SU-DHL-6 (cell line): ENCODE results near the gene ZNF641.
"Not testable (repeated sequence)": the region's sequence is repeated elsewhere in the genome, so short reads cannot be mapped to it uniquely, and the experiment has no call there.

ENCODE experiments used
- H2AFZ ChIP-seq: fragments of 200-600 bp; sonication (generic); 2 replicates; pipeline ENCODE4 v1.6.1; 2014; ENCODE audit warnings: low read depth, mild to moderate bottlenecking, moderate library complexity, mixed read lengths, antibody characterized with exemption, low read length; ENCODE audit not compliant: severe bottlenecking
- H3F3A ChIP-seq: fragments of 200-600 bp; shearing (Covaris generic); 2 replicates; pipeline ENCODE4 v1.6.0; 2016; ENCODE audit warnings: antibody characterized with exemption, mild to moderate bottlenecking; ENCODE audit not compliant: insufficient read depth
- H3K27ac ChIP-seq: fragments of 200-600 bp; sonication (generic); 2 replicates; pipeline ENCODE4 v1.5.1; 2016; ENCODE audit warnings: low read depth, mild to moderate bottlenecking, low read length, moderate library complexity, mixed read lengths
- H3K27me3 ChIP-seq: fragments of 200-600 bp; sonication (generic), shearing (Covaris generic); 2 replicates; pipeline ENCODE4 v1.6.0; 2014; ENCODE audit warnings: mild to moderate bottlenecking, low read length
- H3K36me3 ChIP-seq: fragments of 200-600 bp; sonication (generic); 2 replicates; pipeline ENCODE4 v1.6.1; 2014; ENCODE audit warnings: mild to moderate bottlenecking, low read length, mixed read lengths
- H3K4me2 ChIP-seq: fragments of 300-600, 200-600 bp; shearing (Covaris generic), sonication (generic); 2 replicates; pipeline ENCODE4 v1.6.0; 2014; ENCODE audit warnings: low read length, low read depth, mild to moderate bottlenecking; ENCODE audit not compliant: poor library complexity, severe bottlenecking
- H3K4me3 ChIP-seq: fragments of 200-600 bp; sonication (generic); 2 replicates; pipeline ENCODE4 v1.5.1; 2014; ENCODE audit warnings: antibody characterized with exemption, low read length, mild to moderate bottlenecking, mixed read lengths; ENCODE audit not compliant: insufficient read depth, poor library complexity, severe bottlenecking
- H3K79me2 ChIP-seq: fragments of 200-600 bp; sonication (generic); 2 replicates; pipeline ENCODE4 v1.6.1; 2014; ENCODE audit warnings: mild to moderate bottlenecking, low read length, moderate library complexity; ENCODE audit not compliant: insufficient read depth
- H3K9ac ChIP-seq: fragments of 200-600 bp; sonication (generic); 2 replicates; pipeline ENCODE4 v1.7.0; 2014; ENCODE audit warnings: mild to moderate bottlenecking, low read length
- H3K9me2 ChIP-seq: fragments of 200-600 bp; sonication (generic); replicated peaks from 2 replicates; pipeline ENCODE4 v1.6.1; 2014; ENCODE audit warnings: low read length; ENCODE audit not compliant: insufficient read depth
- H3K9me3 ChIP-seq: fragments of 200-600 bp; sonication (generic); 2 replicates; pipeline ENCODE4 v1.6.1; 2014; ENCODE audit warnings: low read length, mixed read lengths; ENCODE audit not compliant: insufficient read depth
- H4K20me1 ChIP-seq: fragments of 200-600 bp; sonication (generic); 2 replicates; pipeline ENCODE4 v1.6.1; 2014; ENCODE audit warnings: low read depth, mild to moderate bottlenecking, antibody characterized with exemption, low read length, moderate library complexity, mixed read lengths
- EZH2phosphoT487 ChIP-seq: fragments of 200-600 bp; sonication (generic), shearing (Covaris generic); conservative IDR thresholded peaks from 2 replicates; pipeline ENCODE4 v1.6.1; 2018; ENCODE audit warnings: mild to moderate bottlenecking, antibody characterized with exemption, low read length, moderate library complexity, mixed read lengths
- TF ChIP-seq, protein P1 (sequence below): fragments of 200-600 bp; sonication (generic); IDR thresholded peaks from one replicate; pipeline ENCODE4 v1.5.1; 2017; ENCODE audit warnings: antibody characterized with exemption, mild to moderate bottlenecking, low read length, moderate library complexity; ENCODE audit not compliant: insufficient read depth, poor library complexity, severe bottlenecking

The ZNF641 gene

DNA sequence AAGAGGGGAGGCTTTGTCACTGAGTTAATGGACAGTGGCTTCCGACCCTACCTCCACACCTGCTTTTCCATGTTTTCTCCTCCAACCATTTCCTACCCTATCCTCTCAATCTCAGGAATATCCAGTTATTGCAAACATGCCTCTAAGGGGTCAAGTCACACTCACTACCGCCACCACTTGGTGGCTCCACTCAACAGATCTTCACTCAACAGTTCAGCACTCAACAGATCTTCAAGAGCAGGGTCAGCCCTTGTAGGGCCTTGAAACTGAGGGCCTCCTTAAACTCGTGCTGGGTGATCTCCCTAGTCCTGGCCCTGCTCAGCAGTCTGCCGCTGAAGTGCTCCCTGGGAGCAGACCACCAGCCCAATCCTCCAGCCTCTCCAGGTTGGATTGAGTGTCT is 14.2 kb downstream of the ZNF641 start:
- TF ChIP-seq, protein P1, sequence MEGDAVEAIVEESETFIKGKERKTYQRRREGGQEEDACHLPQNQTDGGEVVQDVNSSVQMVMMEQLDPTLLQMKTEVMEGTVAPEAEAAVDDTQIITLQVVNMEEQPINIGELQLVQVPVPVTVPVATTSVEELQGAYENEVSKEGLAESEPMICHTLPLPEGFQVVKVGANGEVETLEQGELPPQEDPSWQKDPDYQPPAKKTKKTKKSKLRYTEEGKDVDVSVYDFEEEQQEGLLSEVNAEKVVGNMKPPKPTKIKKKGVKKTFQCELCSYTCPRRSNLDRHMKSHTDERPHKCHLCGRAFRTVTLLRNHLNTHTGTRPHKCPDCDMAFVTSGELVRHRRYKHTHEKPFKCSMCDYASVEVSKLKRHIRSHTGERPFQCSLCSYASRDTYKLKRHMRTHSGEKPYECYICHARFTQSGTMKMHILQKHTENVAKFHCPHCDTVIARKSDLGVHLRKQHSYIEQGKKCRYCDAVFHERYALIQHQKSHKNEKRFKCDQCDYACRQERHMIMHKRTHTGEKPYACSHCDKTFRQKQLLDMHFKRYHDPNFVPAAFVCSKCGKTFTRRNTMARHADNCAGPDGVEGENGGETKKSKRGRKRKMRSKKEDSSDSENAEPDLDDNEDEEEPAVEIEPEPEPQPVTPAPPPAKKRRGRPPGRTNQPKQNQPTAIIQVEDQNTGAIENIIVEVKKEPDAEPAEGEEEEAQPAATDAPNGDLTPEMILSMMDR = no peak
- TF ChIP-seq EZH2phosphoT487 = no peak
- no peaks in the 10 kb centered on the region for H3K9me2 ChIP-seq
- H3K79me2 ChIP-seq = no peaks in the 10 kb centered on the region
- no peaks in the 10 kb centered on the region; the same call in 1 of the 2 replicates for H3K9me3 ChIP-seq
- H3K27me3 ChIP-seq = no peaks in the 10 kb centered on the region
- H3K9ac ChIP-seq = no peak overlapping the region
- no peaks in the 10 kb centered on the region for H3K36me3 ChIP-seq
- no peak overlapping the region for H3K27ac ChIP-seq
- H3K4me2 ChIP-seq = no peak overlapping the region
- no peaks in the 10 kb centered on the region for H3F3A ChIP-seq
- H3K4me3 ChIP-seq = no peak overlapping the region
- H4K20me1 ChIP-seq = no peaks in the 10 kb centered on the region
- no peak overlapping the region for H2AFZ ChIP-seq

DNA sequence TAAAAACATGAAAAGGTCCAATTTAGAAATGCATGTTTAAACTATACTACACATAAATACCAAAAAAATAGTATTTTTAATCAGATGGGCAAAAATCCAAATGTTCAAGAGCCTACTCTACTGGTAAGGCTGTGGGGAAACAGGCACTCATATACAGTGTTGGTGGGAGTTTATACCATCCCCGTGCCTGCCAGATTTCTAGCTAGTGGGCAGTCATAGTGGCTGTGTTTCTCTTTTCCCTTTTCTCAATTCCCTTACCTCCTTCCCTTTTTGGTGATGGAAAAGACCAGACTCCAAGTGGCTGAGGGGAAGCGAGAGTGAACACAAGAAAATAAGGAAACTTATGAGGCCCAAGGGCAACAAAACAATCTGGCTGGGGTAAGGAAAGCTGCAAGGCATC is 14.7 kb downstream of the ZNF641 start:
- no peaks in the 10 kb centered on the region for H3K9me2 ChIP-seq
- H3K36me3 ChIP-seq = no peaks in the 10 kb centered on the region
- H3F3A ChIP-seq = no peaks in the 10 kb centered on the region
- TF ChIP-seq, protein P1 = no peak
- TF ChIP-seq EZH2phosphoT487 = no peak
- no peaks in the 10 kb centered on the region for H3K79me2 ChIP-seq
- no peak overlapping the region for H3K27ac ChIP-seq
- no peaks in the 10 kb centered on the region for H4K20me1 ChIP-seq
- no peak overlapping the region for H3K9ac ChIP-seq
- no peak overlapping the region for H2AFZ ChIP-seq
- H3K4me2 ChIP-seq = no peak overlapping the region
- H3K9me3 ChIP-seq = no peaks in the 10 kb centered on the region; the same call in 1 of the 2 replicates
- no peaks in the 10 kb centered on the region for H3K27me3 ChIP-seq
- H3K4me3 ChIP-seq = no peak overlapping the region

DNA sequence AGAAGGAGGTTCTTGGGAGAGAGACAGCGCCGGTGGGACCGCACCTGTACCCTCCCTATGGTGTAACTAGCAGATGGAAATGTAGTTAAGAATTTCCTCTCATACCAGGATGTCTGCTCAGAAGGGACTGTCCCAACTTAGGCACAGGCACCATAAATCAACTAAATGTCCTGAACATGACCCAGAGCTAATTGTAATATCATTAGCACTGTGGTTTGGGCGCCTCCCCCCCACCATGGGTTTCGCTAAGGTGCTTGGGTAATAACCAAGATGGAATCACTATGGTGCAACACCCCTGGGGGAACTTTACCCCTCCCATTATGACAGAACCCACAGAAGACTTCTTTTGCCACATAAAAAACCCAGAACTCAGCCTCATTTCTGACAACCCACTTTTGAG is 15.9 kb downstream of the ZNF641 start:
- H3K27me3 ChIP-seq = no peaks in the 10 kb centered on the region
- H2AFZ ChIP-seq = no peak overlapping the region
- H3K9me3 ChIP-seq = no peaks in the 10 kb centered on the region; the same call in 1 of the 2 replicates
- TF ChIP-seq, protein P1 = no peak
- TF ChIP-seq EZH2phosphoT487 = no peak
- no peaks in the 10 kb centered on the region for H3K79me2 ChIP-seq
- H4K20me1 ChIP-seq = no peaks in the 10 kb centered on the region
- H3K36me3 ChIP-seq = no peaks in the 10 kb centered on the region
- no peak overlapping the region for H3K4me2 ChIP-seq
- no peak overlapping the region for H3K4me3 ChIP-seq
- no peak overlapping the region for H3K9ac ChIP-seq
- H3F3A ChIP-seq = no peaks in the 10 kb centered on the region
- no peaks in the 10 kb centered on the region for H3K9me2 ChIP-seq
- no peak overlapping the region for H3K27ac ChIP-seq

DNA sequence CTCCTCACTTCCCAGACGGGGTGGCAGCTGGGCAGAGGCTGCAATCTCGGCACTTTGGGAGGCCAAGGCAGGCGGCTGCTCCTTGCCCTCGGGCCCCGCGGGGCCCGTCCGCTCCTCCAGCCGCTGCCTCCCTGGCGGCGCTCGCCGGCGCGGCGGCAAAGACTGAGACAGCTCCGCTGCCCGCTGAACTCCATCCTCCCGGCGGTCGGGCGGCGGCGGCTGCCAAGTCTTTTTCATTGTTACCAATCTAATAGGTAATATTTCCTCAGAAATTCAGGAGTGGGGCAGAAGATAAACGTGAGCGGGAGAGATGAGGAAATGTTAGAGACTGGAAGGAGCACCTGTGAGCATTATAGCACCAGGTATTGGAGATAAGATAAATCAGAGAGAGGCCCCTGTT is 17.0 kb downstream of the ZNF641 start:
- not testable (repeated sequence) for H3K36me3 ChIP-seq, H4K20me1 ChIP-seq, H3K4me3 ChIP-seq, H3K27ac ChIP-seq, H3K27me3 ChIP-seq, H2AFZ ChIP-seq, H3K4me2 ChIP-seq, H3K9me3 ChIP-seq, H3K9ac ChIP-seq, H3K9me2 ChIP-seq, H3K79me2 ChIP-seq, H3F3A ChIP-seq
